Prostate gland (tissue), 2 donors: Measurements from ENCODE around the gene NOD2.

Experiments used
- POLR2A ChIP-seq: fragments of 450-650 bp; IDR thresholded peaks from one replicate; pipeline ENCODE4 v1.6.1; 2016; ENCODE audit warnings: antibody characterized with exemption, mild to moderate bottlenecking
- POLR2AphosphoS5 ChIP-seq: sonication (generic); formaldehyde crosslinking; IDR thresholded peaks from one replicate; pipeline ENCODE4 v1.6.1; 2017; ENCODE audit warnings: antibody characterized with exemption
- TF ChIP-seq, protein P1 (sequence below), 4 experiments: fragments of 200-600 bp in 2 of 4; fragments of 450-650 bp in 2 of 4; sonication (generic) in 2 of 4; IDR thresholded peaks; 1 replicate in 3 of 4; 2 replicates in 1 of 4; pipeline ENCODE4 v1.5.1; 2016 to 2019; ENCODE audit warnings: antibody characterized with exemption in 4 of 4, mild to moderate bottlenecking in 2 of 4, moderate library complexity in 2 of 4

DNA sequence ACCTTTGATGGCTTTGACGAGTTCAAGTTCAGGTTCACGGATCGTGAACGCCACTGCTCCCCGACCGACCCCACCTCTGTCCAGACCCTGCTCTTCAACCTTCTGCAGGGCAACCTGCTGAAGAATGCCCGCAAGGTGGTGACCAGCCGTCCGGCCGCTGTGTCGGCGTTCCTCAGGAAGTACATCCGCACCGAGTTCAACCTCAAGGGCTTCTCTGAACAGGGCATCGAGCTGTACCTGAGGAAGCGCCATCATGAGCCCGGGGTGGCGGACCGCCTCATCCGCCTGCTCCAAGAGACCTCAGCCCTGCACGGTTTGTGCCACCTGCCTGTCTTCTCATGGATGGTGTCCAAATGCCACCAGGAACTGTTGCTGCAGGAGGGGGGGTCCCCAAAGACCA, 17.6 kb downstream of the NOD2 start:
- TF ChIP-seq, protein P1, sequence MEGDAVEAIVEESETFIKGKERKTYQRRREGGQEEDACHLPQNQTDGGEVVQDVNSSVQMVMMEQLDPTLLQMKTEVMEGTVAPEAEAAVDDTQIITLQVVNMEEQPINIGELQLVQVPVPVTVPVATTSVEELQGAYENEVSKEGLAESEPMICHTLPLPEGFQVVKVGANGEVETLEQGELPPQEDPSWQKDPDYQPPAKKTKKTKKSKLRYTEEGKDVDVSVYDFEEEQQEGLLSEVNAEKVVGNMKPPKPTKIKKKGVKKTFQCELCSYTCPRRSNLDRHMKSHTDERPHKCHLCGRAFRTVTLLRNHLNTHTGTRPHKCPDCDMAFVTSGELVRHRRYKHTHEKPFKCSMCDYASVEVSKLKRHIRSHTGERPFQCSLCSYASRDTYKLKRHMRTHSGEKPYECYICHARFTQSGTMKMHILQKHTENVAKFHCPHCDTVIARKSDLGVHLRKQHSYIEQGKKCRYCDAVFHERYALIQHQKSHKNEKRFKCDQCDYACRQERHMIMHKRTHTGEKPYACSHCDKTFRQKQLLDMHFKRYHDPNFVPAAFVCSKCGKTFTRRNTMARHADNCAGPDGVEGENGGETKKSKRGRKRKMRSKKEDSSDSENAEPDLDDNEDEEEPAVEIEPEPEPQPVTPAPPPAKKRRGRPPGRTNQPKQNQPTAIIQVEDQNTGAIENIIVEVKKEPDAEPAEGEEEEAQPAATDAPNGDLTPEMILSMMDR (IDR thresholded peaks at IDR 0.05) = no peak
- TF ChIP-seq POLR2AphosphoS5 = no peak
- TF ChIP-seq POLR2A = no peak
